HG03025 (cell line): Measurements from ENCODE around the gene GREB1.

ENCODE experiments used
- ATAC-seq: cut with Tn5 transposase; IDR thresholded peaks from one replicate; pipeline ENCODE4 v1.9.1; 2021; ENCODE audit warnings: mild to moderate bottlenecking, moderate library complexity; ENCODE audit not compliant: unreplicated experiment, low FRiP score

Gene GREB1

GRCh38 chr2:11558214-11558886 lies 24.5 kb downstream of the GREB1 start:
- no peak for ATAC-seq

DNA sequence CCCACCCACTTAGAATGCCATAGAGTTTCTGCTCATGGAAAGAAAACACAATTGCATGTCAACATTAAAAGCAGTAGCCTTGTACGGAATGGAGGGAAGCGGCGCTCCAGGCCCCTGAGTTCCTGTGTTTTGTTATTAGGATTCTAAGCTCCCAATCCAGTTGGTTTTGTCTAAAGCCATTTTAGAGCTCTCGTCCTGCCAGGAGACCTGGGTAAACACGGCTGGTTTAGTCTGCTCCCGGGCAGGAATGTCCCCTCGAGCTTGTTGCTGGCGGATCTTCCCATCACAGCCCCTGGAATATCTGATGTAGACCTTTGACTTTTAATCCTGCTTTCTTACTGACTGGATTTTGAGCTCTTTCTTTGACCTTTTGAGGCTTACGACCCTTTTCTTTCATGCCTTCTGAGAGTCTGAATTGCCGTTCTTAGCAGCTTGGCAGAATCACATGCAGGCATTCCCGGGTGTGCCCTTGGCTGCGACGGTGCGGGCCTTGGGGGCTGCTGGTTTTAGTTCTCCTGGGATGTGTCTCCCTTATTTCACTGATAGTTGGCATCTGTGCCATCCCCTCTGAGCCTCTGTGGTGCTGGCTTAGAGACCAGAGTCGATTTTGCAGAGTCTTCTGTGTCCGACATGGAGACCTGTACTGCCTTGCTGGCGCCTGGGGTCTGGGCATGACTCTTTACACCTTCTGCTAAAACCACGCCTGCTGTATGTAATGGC lies 25.4 kb downstream of the GREB1 start:
- ATAC-seq = no peak

- no peak for ATAC-seq
These were observed 25.9 kb downstream of the GREB1 start for GRCh38 chr2:11559786-11560155.

DNA sequence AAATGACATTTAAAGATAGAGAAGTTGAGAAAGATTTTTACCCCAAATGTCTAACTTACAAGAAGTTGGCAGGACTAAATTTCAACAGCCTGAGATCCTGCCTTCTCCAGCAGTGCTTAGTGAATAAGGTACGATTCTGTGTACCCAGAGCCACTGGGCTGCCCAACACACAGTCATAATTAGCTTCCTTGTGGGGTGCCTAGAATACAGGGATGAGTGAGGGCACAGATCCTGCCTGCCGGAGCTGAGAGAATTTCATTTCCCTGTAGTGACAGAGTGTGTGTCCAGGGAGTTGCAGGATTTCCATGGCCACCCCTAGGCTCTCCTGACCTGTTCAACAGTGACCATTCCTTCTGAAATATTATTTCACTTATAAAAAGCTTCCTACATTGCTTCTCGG lies 27.0 kb downstream of the GREB1 start:
- no peak for ATAC-seq

DNA sequence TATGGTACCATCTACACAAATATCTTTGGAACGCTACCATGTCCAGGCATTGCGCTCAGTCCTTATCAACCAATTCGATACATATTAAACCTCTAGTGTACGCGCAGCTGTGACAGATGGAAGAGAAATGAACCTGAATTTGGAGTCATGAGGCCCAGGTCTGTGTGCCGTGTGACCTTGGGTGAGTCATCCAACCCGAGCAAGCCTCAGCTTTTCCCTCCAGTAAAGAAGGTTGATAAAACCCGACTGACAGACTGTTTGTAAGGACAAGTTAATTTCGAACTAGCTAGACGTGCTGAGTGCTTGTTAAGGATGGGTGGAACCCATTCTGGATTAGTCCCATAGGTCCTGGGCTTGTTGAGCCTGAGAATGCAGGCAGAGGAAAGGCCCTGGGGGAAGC lies 28.2 kb downstream of the GREB1 start:
- ATAC-seq = no peak

GRCh38 chr2:11562476-11562875 lies 28.6 kb downstream of the GREB1 start:
- no peak for ATAC-seq

DNA sequence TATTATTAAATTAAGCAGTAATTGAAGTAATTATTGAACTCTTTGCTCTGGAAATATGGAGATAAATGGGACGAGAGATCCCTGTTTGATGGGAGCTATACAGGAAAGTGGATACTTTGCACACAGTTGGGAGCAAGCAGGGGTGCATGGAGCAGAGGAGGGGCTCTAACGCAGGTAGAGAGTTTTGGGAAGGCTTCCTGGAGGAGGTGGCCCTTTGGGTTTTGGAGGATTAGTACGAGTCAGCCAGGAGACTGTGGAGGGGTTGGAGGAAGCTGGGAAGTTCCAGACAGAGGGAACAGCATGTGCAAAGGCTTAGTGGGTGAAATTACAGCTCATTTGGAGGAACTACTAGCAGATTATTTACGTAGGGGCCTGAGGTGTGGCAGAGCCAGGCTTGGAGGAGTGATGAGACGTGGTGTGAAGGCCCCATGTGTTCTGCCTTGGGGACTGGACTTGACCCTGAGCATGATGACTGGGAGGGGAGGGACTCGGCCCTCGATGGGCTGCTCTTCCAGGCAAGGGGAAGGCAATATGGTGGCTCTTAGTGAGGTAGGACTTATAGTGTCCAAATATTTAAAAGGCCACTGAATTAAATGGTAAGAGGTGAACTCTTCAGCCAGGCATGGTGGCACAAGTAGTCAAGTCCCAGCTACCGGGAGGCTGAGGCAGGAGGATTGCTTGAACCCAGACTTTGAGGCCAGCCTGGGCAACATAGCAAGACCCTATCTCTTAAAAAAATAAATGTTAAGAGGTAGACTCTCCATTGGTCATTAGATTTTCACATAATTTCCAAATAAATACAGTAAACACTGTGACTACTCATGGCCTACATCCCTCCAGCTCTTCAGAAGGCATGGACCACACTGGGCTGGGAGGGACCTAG lies 30.2 kb downstream of the GREB1 start:
- ATAC-seq = no peak

DNA sequence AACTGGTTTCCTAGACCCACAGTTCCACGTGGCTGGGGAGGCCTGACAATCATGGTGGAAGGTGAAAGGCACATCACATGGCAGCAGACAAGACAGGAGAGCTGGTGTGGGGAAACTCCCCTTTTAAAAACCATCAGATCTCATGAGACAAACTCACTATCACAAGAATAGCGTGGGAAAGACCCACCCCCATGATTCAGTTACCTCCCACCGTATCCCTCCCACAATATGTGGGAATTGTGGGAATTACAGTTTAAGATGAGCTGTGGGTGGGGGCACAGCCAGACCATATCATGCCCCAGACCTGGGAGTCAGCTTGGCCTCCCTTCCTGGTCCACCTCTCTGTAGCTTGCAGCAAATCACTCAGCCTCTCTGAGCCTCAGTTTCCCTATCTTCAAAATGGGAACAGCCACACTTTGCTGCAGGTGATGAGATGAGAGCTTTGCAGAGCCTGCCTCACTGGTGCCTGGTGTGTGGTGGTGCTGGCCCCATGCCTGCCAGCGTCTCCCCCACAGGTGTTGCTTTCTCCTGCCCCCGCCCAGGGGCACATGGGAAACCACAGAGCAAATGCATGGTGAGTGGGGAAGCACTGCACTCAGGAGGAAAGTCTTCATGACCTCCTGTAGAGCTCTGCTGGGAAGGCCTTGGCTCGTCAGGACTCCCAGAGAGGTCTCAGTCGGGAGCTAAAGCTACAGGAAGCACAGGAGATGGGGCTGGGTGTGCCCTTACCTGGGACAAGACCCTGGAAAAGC lies 31.1 kb downstream of the GREB1 start:
- ATAC-seq = no peak

- no peak for ATAC-seq
These were observed 32.5 kb downstream of the GREB1 start for GRCh38 chr2:11566383-11566782.

- no peak for ATAC-seq
These were observed 33.8 kb downstream of the GREB1 start for GRCh38 chr2:11567631-11568031.

GRCh38 chr2:11568436-11568835 lies 34.6 kb downstream of the GREB1 start:
- no peak for ATAC-seq

DNA sequence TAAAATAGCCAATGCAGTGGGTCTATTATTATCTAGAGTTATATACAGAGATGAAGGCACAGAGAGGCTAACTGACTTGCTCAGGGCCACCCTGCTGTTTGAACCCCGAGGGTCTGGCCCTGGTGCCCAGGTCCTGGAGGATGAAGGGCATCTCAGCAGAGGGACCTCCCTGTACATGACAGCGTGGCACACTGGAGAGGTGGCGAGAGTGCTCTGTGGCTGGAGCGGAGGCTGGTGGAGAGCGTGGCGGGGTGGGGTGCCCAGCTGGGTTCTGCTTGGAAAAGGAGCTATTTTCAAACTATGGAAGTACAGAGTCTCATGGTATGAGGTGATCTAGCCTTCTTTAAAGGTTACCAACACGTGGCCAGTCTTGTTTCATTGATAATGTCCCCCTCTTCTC lies 35.8 kb downstream of the GREB1 start:
- no peak for ATAC-seq

DNA sequence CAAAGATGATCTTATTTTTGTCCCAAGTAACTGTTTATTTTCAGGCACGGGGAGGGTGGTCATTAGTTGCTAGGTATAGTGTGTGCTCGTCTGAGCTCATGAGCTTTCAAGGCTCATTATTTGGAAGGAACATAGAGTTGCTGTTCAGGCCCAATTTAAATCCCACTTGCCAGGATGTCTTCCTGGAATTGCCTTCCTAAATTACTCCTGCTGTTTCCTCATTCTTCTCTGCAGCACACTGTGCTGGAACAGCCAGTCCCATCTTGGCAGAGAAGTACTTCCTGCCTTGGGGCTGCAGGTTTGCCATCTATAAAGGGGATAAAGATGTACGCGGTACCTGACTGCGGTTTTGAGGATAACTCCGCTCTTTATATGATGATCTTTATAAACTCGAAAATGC lies 37.3 kb downstream of the GREB1 start:
- no peak for ATAC-seq

GRCh38 chr2:11572996-11573395 lies 39.2 kb downstream of the GREB1 start:
- ATAC-seq = no peak

DNA sequence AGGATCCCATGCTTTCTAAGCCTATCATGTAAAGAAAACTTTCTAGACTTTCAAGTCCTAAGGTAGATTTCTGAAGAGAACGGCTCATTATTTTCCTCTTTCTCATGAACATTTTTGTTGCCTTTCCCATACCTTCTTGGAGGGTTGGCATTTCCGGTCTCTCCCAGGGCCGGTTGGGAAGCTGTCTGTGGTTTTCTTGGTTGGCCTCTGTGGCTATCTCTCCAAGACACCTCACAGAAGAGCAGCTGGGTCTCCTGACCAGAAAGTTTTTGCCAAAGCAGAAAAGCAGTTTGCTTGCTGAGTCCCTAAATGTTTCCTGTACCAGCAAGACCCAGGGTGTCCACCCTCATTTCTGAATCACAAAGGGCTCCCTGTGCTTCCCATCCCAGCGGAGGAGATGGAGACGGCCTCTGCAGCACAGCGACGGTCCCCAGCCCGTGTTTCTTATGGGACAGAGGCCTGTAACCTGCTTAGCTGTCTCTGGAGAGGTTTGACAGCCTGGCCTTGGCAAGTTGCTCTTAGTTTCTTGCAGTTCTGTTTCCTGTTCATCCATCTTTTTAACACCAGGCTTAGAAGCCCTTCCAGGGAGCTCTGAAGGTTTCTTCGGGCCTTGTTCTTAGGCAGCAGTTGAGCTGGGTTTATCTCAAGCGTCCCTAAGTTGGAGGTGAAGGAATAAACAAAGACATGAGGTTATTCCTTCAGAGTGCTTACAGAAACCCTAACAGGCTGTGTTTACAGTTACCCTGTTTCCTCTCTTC lies 39.8 kb downstream of the GREB1 start:
- ATAC-seq = no peak

- ATAC-seq = no peak
These were observed 40.6 kb downstream of the GREB1 start for GRCh38 chr2:11574176-11575046.

GRCh38 chr2:11576398-11576797 lies 42.6 kb downstream of the GREB1 start:
- ATAC-seq = no peak

- no peak for ATAC-seq
These were observed 43.4 kb downstream of the GREB1 start for GRCh38 chr2:11577101-11577883.
